ENCODE data around the gene TMA7B. TPM values are rescaled to one million over a fixed set of nuclear protein-coding genes. Genes with fewer than 3 reads are reported as not detected.

Gene TMA7B
- total RNA-seq, 4 donors from 2014 or later, result not detected

DNA sequence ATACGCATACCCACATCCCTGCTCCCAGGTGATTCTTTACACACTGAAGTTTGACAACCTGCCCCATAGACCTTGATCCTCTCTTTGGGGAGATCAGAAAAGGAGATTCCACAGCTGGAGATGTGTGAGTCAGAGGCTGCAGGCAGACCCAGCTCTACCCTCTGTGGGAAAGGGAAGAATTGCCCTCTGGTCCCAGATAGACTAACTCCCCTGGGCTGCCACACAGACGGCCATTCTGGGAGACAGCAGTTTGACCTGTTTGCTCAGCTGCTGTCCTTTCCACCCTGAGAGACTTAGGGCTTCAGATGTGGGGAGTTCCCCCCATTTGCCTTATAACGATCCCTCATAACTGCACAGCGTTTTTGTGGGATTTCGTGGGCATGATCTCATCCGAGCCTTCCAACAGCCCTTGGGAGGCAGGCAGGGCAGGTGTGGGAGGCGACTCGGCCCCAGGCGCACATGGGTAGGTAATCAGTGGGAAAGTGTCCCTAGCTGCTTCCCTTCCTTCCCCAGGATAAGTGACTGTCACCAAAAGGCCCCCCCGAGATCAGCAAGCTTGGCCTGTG, 48.6 kb downstream of the TMA7B start:
- DNase-seq (ENCODE audit: low spot score) (no peak), ATAC-seq (ENCODE audit: low FRiP score) (no peak)
- TF ChIP-seq CTCF (IDR thresholded peaks at IDR 0.05), result no peak

GRCh38 chr22:40009292-40009774, 49.1 kb downstream of the TMA7B start:
- TF ChIP-seq CTCF (IDR thresholded peaks at IDR 0.05), result no peak
- ATAC-seq (ENCODE audit: low FRiP score), result no peak
- DNase-seq (ENCODE audit: low spot score), result no peak

DNA sequence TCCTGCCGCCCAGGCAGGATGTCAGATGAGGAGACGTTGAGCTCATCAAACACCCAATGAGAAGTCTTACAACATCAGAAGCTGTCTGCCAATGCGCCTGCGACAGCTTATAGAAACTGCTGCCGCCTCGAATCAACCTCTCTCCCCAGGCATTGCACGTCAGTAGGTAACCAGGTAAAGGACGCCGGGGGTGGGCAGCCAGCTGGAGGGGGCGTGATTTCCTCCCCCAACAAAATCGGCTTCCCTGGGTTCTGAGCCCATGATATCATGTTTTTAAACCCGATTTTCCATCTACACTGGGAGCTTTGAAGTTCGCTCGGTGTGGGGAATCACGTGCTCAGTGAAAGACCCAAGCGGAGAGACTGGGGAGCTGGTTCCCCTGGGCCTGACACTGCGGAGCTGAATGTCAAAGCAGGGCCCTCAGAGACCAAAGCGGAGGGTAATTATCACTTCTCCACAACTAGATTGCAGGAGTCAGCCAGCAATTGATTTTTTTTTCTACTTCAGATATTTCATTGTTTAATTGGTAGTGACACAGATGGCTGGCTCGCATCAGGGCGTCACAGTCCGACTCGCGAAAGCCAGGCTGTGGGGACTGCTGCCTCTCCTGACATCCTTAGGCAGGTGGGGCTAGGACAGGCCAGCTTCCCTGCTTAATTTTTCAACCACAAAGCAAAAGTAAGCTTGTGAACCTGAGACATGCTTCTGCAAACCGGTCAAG, 49.9 kb downstream of the TMA7B start:
- ATAC-seq (ENCODE audit: low FRiP score), result no peak
- no peak for TF ChIP-seq CTCF (IDR thresholded peaks at IDR 0.05)
- DNase-seq (ENCODE audit: low spot score), result no peak

- no peak for TF ChIP-seq CTCF (IDR thresholded peaks at IDR 0.05)
- DNase-seq (ENCODE audit: low spot score) (no peak), ATAC-seq (ENCODE audit: low FRiP score) (no peak)
Observed at GRCh38 chr22:40010746-40011145, 50.5 kb downstream of the TMA7B start.

Other genes with a start within 250 kb of the TMA7B start
- not detected for gene ENTHD1, start 66.6 kb upstream of the TMA7B start, total RNA-seq
- gene GRAP2, start 59.3 kb upstream of the TMA7B start, total RNA-seq, result 1 to 10 TPM; 1.0 to 9.5 (median 3.7) TPM
- gene FAM83F, start 34.6 kb downstream of the TMA7B start, total RNA-seq, result under 1 TPM; 0.37 to 0.84 (median 0.57) TPM
- 10 to 100 TPM; 17.2 to 57.8 (median 31.9) TPM for gene TNRC6B, start 217.5 kb downstream of the TMA7B start, total RNA-seq